OCI-LY1 (cell line): ENCODE data around the gene ADAM12.

Experiments
- CTCF ChIP-seq: fragments of 200-600 bp; sonication (generic), shearing (Covaris generic); IDR thresholded peaks from 2 replicates; pipeline ENCODE4 v1.5.1; 2017; ENCODE audit warnings: mild to moderate bottlenecking, antibody characterized with exemption, low read length, moderate library complexity, mixed read lengths
- EZH2 ChIP-seq: fragments of 200-600 bp; sonication (generic), shearing (Covaris generic); IDR thresholded peaks from 2 replicates; pipeline ENCODE4 v1.8.0; 2017; ENCODE audit warnings: borderline replicate concordance, mixed run types, mild to moderate bottlenecking, antibody characterized with exemption, low read length, moderate library complexity, mixed read lengths

- TF ChIP-seq CTCF (no peak), EZH2 (no peak)
Observed at GRCh38 chr10:126128581-126128980, 259.7 kb downstream of the ADAM12 start.
